CD4-positive, alpha-beta T cell (primary cell): ENCODE results near the gene PCK2. TPM values are rescaled to one million over a fixed set of nuclear protein-coding genes. Genes with fewer than 3 reads are reported as not detected.

ENCODE experiments used
- ATAC-seq: fragments of 200-7000 bp; cut with Tn5 transposase; one replicate; pipeline ENCODE4 v1.10.0; 2022; ENCODE audit warnings: mild to moderate bottlenecking; ENCODE audit not compliant: poor library complexity
- CTCF ChIA-PET: fragments of 350-600 bp; sonication (Branson Sonifier 250); formaldehyde crosslinking; loops from one replicate; lab custom pipeline; 2021; ENCODE audit warnings: antibody characterized with exemption, inconsistent platforms; lab: Charles Lee
- POLR2A ChIA-PET: fragments of 350-600 bp; sonication (Branson Sonifier 250); formaldehyde crosslinking; loops from one replicate; lab custom pipeline; 2021; ENCODE audit warnings: antibody characterized with exemption, inconsistent platforms; lab: Charles Lee
- DNase-seq, 14 experiments: peaks; one replicate each; pipeline ENCODE4 v3.0.0-alpha.2; 2013 to 2020; ENCODE audit warnings: mixed read lengths in 2 of 14
- H3K27ac ChIP-seq, 2 donors: one replicate each; pipeline versions ENCODE4 v1.5.1 to v1.7.0; 2013; ENCODE audit warnings: low read length in 2 of 2, low read depth in 1 of 2, mild to moderate bottlenecking in 1 of 2
- H3K27me3 ChIP-seq, 2 experiments: 1 replicate in 1 of 2; 2 replicates in 1 of 2; pipeline versions ENCODE4 v1.6.1 to v1.7.0; 2013; ENCODE audit warnings: low read length in 2 of 2, control low read depth in 1 of 2, mild to moderate bottlenecking in 1 of 2, moderate library complexity in 1 of 2; ENCODE audit not compliant: insufficient read depth in 2 of 2, control insufficient read depth in 1 of 2
- H3K36me3 ChIP-seq: one replicate; pipeline ENCODE4 v1.6.1; 2013; ENCODE audit warnings: low read length, control low read depth; ENCODE audit not compliant: insufficient read depth
- H3K4me1 ChIP-seq: one replicate; pipeline ENCODE4 v1.6.1; 2013; ENCODE audit warnings: low read length, control low read depth; ENCODE audit not compliant: insufficient read depth
- H3K4me3 ChIP-seq: one replicate; pipeline ENCODE4 v1.5.1; 2013; ENCODE audit warnings: mild to moderate bottlenecking, low read length, moderate library complexity
- H3K9me3 ChIP-seq, 2 experiments: 1 replicate in 1 of 2; 2 replicates in 1 of 2; pipeline versions ENCODE4 v1.6.1 to v1.7.0; 2013; ENCODE audit warnings: low read length in 2 of 2, mild to moderate bottlenecking in 2 of 2, control low read depth in 1 of 2, moderate library complexity in 1 of 2; ENCODE audit not compliant: control insufficient read depth in 1 of 2, insufficient read depth in 1 of 2
- H3K27ac Mint-ChIP-seq: one replicate; pipeline ENCODE4 v1.8.0; 2020; ENCODE audit warnings: mixed read lengths
- H3K27me3 Mint-ChIP-seq: one replicate; pipeline ENCODE4 v1.8.0; 2021; ENCODE audit warnings: mixed read lengths
- H3K36me3 Mint-ChIP-seq: one replicate; pipeline ENCODE4 v1.8.0; 2021; ENCODE audit warnings: low read depth, mixed read lengths
- H3K4me1 Mint-ChIP-seq: one replicate; pipeline ENCODE4 v1.8.0; 2021; ENCODE audit warnings: low read depth, mixed read lengths
- H3K4me3 Mint-ChIP-seq: one replicate; pipeline ENCODE4 v1.8.0; 2020; ENCODE audit warnings: mild to moderate bottlenecking, mixed read lengths
- H3K9me3 Mint-ChIP-seq: one replicate; pipeline ENCODE4 v1.8.0; 2020; ENCODE audit warnings: mixed read lengths
- intact Hi-C, 2 experiments: fragments of 100-400 bp; cut with DNase I in 1 of 2; cut with micrococcal nuclease in 1 of 2; formaldehyde crosslinking; loops; one replicate each; pipeline versions ENCODE4 v1.15.1 to v1.9.0; 2023 to 2025; cut with DNase I, micrococcal nuclease
- total RNA-seq, 174 experiments: library from RNA in 2 of 174; stranded (reverse) in 2 of 174; gene quantifications; one replicate each; pipeline ENCODE4 v1.2.3 and lab custom pipeline; 2021 to 2026
- TF ChIP-seq, protein P1 (sequence below): fragments of 200-600 bp; IDR thresholded peaks from one replicate; pipeline ENCODE4 v1.8.0; 2022; ENCODE audit warnings: antibody characterized with exemption, mild to moderate bottlenecking

PCK2 gene
- total RNA-seq, 2 experiments from 2014 or later, result 5.2 to 7.4 TPM

DNA sequence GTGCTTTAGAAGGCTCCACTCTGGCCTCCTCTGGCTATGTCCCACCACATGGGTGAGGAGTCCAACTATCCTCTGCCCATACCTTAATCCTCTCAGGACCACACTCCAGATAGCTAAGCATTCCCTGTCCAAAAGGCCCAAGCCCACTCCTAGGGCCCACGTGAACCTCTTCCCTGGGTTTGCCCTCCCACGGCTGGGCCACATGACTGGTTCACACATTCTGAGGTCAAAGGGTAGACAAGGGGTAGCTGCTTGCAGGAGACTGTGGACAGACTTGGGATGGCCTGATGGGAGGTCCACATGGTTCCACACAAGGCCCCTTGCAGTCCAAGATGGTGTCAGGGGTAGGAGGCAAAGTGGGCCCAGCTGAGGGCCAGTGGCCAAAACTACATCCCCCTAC, 6.0 kb upstream of the PCK2 start:
- Histone ChIP-seq H3K36me3 (no peaks in the 10 kb centered on the region), H3K4me3 (no peak overlapping the region), H3K9me3 (no peaks in the 10 kb centered on the region), H3K27ac (no peak overlapping the region), H3K27me3 (no peaks in the 10 kb centered on the region), H3K4me1 (peaks cover 6% of the 10 kb centered on the region)
- H3K4me3 Mint-ChIP-seq, result no peak overlapping the region
- intact Hi-C loops, result no loop called here
- no peak overlapping the region for H3K27ac Mint-ChIP-seq
- no peaks in the 10 kb centered on the region for H3K9me3 Mint-ChIP-seq
- ATAC-seq (no peak), DNase-seq (no peak)
- H3K36me3 Mint-ChIP-seq, result no peaks in the 10 kb centered on the region
- ChIA-PET POLR2A (no interaction called here), CTCF (interaction anchor here (0.7 kb wide), 1 partner anchor 14 kb away, joined by 3 read pairs; no protein-coding TSS in a partner anchor)
- peaks cover 7% of the 10 kb centered on the region for H3K4me1 Mint-ChIP-seq
- TF ChIP-seq, protein P1, sequence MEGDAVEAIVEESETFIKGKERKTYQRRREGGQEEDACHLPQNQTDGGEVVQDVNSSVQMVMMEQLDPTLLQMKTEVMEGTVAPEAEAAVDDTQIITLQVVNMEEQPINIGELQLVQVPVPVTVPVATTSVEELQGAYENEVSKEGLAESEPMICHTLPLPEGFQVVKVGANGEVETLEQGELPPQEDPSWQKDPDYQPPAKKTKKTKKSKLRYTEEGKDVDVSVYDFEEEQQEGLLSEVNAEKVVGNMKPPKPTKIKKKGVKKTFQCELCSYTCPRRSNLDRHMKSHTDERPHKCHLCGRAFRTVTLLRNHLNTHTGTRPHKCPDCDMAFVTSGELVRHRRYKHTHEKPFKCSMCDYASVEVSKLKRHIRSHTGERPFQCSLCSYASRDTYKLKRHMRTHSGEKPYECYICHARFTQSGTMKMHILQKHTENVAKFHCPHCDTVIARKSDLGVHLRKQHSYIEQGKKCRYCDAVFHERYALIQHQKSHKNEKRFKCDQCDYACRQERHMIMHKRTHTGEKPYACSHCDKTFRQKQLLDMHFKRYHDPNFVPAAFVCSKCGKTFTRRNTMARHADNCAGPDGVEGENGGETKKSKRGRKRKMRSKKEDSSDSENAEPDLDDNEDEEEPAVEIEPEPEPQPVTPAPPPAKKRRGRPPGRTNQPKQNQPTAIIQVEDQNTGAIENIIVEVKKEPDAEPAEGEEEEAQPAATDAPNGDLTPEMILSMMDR, result no peak
- H3K27me3 Mint-ChIP-seq, result no peaks in the 10 kb centered on the region

DNA sequence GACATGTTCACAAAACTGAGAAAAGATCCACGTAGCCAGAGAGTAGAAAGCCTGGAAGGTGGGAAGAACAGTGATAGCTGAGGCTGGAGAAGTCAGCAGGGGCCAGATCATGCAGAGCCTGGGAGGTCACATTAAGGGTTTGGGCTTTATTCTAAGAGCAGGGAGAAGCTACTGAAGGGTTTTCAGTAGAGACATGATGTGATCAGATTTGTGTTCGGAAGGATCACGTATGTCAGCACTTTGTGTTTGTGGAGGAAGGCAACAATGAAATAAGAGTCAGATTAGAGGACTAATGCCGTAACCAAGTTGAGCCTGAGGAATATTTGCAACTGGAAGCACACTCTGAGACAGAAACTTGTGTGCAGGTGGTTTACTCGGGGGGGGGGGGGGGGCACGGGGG, 4.2 kb upstream of the PCK2 start:
- H3K27me3 Mint-ChIP-seq, result no peaks in the 10 kb centered on the region
- H3K27ac Mint-ChIP-seq, result no peak overlapping the region
- POLR2A ChIA-PET, result interaction anchor here (1.1 to 8.5 kb wide), 7 partner anchors 9 to 210 kb away, joined by 3 to 89 read pairs (median 14); partner anchors contain the start of genes DCAF11, DHRS1, NOP9 and NRL

DNA sequence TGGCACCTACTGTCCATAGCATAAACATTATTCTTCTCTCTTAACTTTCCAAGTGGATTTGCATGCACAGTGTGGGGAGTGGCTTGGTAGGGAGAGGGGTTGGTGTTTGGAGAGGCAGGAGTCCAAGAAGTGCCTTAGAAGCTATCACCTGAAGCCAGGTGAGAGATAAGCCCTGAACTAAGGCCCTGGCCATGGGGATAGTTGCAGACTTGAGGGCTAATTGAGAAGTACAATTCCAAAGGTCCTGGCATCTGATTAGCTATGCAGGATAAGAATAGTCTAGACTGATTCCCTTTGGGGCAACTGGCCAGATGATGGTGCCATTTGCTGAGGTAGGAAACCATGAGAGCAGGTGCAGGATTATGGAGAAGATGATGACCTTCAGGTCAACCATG, 2.0 kb upstream of the PCK2 start:
- ChIA-PET POLR2A (interaction anchor here (3.3 to 8.5 kb wide), 4 partner anchors 12 to 69 kb away, joined by 24 to 89 read pairs (median 69); partner anchors contain the start of genes DCAF11, IRF9 and NRL), CTCF (interaction anchor here (1.3 to 7.3 kb wide), 2 partner anchors 10 to 16 kb away, joined by 3 to 63 read pairs; no protein-coding TSS in a partner anchor)
- H3K9me3 Mint-ChIP-seq, result no peaks in the 10 kb centered on the region
- Histone ChIP-seq H3K27ac (no peak overlapping the region), H3K9me3 (no peaks in the 10 kb centered on the region), H3K27me3 (no peaks in the 10 kb centered on the region), H3K4me3 (no peak overlapping the region), H3K36me3 (peaks cover 2% of the 10 kb centered on the region), H3K4me1 (peaks cover 29% of the 10 kb centered on the region)
- TF ChIP-seq, protein P1, result no peak
- ATAC-seq (no peak), DNase-seq (no peak)
- no peaks in the 10 kb centered on the region for H3K27me3 Mint-ChIP-seq
- H3K4me1 Mint-ChIP-seq, result peaks cover 37% of the 10 kb centered on the region
- intact Hi-C loops, result loop anchor here in 1 of 2 experiments (10.0 kb wide), 1 partner anchor 117 kb away; no protein-coding TSS in a partner anchor
- H3K4me3 Mint-ChIP-seq, result peak overlapping the region; percentile 97
- H3K27ac Mint-ChIP-seq, result no peak overlapping the region
- H3K36me3 Mint-ChIP-seq, result peaks cover 15% of the 10 kb centered on the region

More for the DNA sequence above, 4.2 kb upstream of the PCK2 start:
- intact Hi-C loops, result loop anchor here (1.0 to 10.0 kb wide), 3 partner anchors 32 to 115 kb away; no protein-coding TSS in a partner anchor
- TF ChIP-seq, protein P1, result no peak
- H3K27ac ChIP-seq, result no peak overlapping the region
- peaks cover 19% of the 10 kb centered on the region for H3K4me1 Mint-ChIP-seq
- H3K9me3 ChIP-seq, result no peaks in the 10 kb centered on the region
- no peaks in the 10 kb centered on the region for H3K36me3 ChIP-seq
- H3K27me3 ChIP-seq, result no peaks in the 10 kb centered on the region
- H3K4me3 Mint-ChIP-seq, result no peak overlapping the region
- no peaks in the 10 kb centered on the region for H3K9me3 Mint-ChIP-seq
- ATAC-seq (no peak), DNase-seq (no peak)
- CTCF ChIA-PET, result interaction anchor here (1.0 to 2.0 kb wide), 14 partner anchors 9 to 101 kb away, joined by 3 to 48 read pairs (median 6); partner anchors contain the start of genes CARMIL3, DCAF11, DHRS4L2 and EMC9
- peaks cover 19% of the 10 kb centered on the region for H3K4me1 ChIP-seq
- H3K36me3 Mint-ChIP-seq, result peaks cover 6% of the 10 kb centered on the region
- H3K4me3 ChIP-seq, result no peak overlapping the region
